ENCODE results near the gene SPTLC2. TPM values are rescaled to one million over a fixed set of nuclear protein-coding genes. Genes with fewer than 3 reads are reported as not detected.
A peak's percentile ranks its signal among the peaks of the same experiment; 100 is the strongest.
"Not testable (repeated sequence)": the region's sequence is repeated elsewhere in the genome, so short reads cannot be mapped to it uniquely, and the experiment has no call there.

Gene SPTLC2
- total RNA-seq, 1 donor from 2014 or later = 27.3 TPM

- Mint-ChIP-seq H3K4me3 (no peak overlapping the region), H3K36me3 (ENCODE audit: low read depth) (peaks cover 4% of the 10 kb centered on the region), H3K27ac (ENCODE audit: unreplicated experiment) (peak overlapping the region; percentile 80), H3K27me3 (ENCODE audit: low read depth) (no peaks in the 10 kb centered on the region), H3K9me3 (peaks cover 9% of the 10 kb centered on the region), H3K4me1 (no peaks in the 10 kb centered on the region)
- no peak for DNase-seq (ENCODE audit: low read depth, low spot score)
- TF ChIP-seq CTCF (conservative IDR thresholded peaks at IDR 0.05) = no peak
These were observed 22.3 kb upstream of the SPTLC2 start for GRCh38 chr14:77638771-77639171.

- not testable (repeated sequence) for H3K27ac Mint-ChIP-seq (ENCODE audit: unreplicated experiment); H3K4me3 Mint-ChIP-seq; DNase-seq (ENCODE audit: low read depth, low spot score); H3K27me3 Mint-ChIP-seq (ENCODE audit: low read depth); H3K4me1 Mint-ChIP-seq; H3K36me3 Mint-ChIP-seq (ENCODE audit: low read depth)
- H3K9me3 Mint-ChIP-seq = peaks cover 11% of the 10 kb centered on the region
These were observed 19.4 kb upstream of the SPTLC2 start for GRCh38 chr14:77635869-77636268.

- not testable (repeated sequence) for H3K4me3 Mint-ChIP-seq; H3K27me3 Mint-ChIP-seq (ENCODE audit: low read depth); H3K36me3 Mint-ChIP-seq (ENCODE audit: low read depth); H3K4me1 Mint-ChIP-seq; H3K27ac Mint-ChIP-seq (ENCODE audit: unreplicated experiment); DNase-seq (ENCODE audit: low read depth, low spot score)
- H3K9me3 Mint-ChIP-seq = peaks cover 12% of the 10 kb centered on the region
These were observed 19.0 kb upstream of the SPTLC2 start for GRCh38 chr14:77635466-77635865.

GRCh38 chr14:77630111-77630510, 13.7 kb upstream of the SPTLC2 start:
- Mint-ChIP-seq H3K27me3 (ENCODE audit: low read depth) (peaks cover 3% of the 10 kb centered on the region), H3K4me1 (no peaks in the 10 kb centered on the region), H3K9me3 (peaks cover 11% of the 10 kb centered on the region), H3K4me3 (no peak overlapping the region), H3K27ac (ENCODE audit: unreplicated experiment) (no peak overlapping the region), H3K36me3 (ENCODE audit: low read depth) (peaks cover 6% of the 10 kb centered on the region)
- TF ChIP-seq CTCF (conservative IDR thresholded peaks at IDR 0.05) = no peak
- DNase-seq (ENCODE audit: low read depth, low spot score) = no peak

GRCh38 chr14:77625360-77625759, 8.9 kb upstream of the SPTLC2 start:
- Mint-ChIP-seq H3K4me1 (no peaks in the 10 kb centered on the region), H3K27ac (ENCODE audit: unreplicated experiment) (no peak overlapping the region), H3K27me3 (ENCODE audit: low read depth) (peaks cover 16% of the 10 kb centered on the region), H3K9me3 (peaks cover 4% of the 10 kb centered on the region), H3K36me3 (ENCODE audit: low read depth) (peaks cover 2% of the 10 kb centered on the region), H3K4me3 (no peak overlapping the region)
- DNase-seq (ENCODE audit: low read depth, low spot score) = no peak
- TF ChIP-seq CTCF (conservative IDR thresholded peaks at IDR 0.05) = no peak

- Mint-ChIP-seq H3K4me3 (no peak overlapping the region), H3K27ac (ENCODE audit: unreplicated experiment) (no peak overlapping the region), H3K27me3 (ENCODE audit: low read depth) (peaks cover 32% of the 10 kb centered on the region), H3K9me3 (peaks cover 2% of the 10 kb centered on the region), H3K4me1 (no peaks in the 10 kb centered on the region), H3K36me3 (ENCODE audit: low read depth) (peaks cover 2% of the 10 kb centered on the region)
- TF ChIP-seq CTCF (conservative IDR thresholded peaks at IDR 0.05) = no peak
- no peak for DNase-seq (ENCODE audit: low read depth, low spot score)
These were observed 6.8 kb upstream of the SPTLC2 start for GRCh38 chr14:77623201-77623600.

Data from neural crest cell (in vitro differentiated cells).